ENCODE results near the gene SLC13A3.

Gene SLC13A3

DNA sequence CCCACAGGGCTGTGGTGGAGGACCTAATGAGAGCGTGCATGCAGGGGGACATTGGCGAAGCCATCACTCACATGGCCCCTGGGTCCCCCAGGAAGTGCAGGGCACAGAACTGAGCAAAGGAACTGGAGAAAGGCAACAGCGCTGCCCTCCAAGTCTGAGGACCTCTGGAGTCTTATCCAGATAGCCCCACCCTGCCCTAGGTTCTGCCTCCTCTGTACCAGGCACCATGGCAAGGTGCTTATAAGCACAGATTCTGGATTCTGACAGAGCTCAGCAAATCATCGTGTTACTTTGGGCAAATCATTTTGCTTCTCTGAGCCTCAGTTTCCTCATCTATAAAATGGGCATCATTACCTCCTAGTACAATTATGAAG, 44.5 kb downstream of the SLC13A3 start:
- no peak overlapping the region for H3K4me3 ChIP-seq (ENCODE audit: low read depth, low read length)
- TF ChIP-seq CTCF (IDR thresholded peaks at IDR 0.05; ENCODE audit: low read depth, low read length, missing control alignments) = no peak
- no peak for DNase-seq (ENCODE audit: low read depth)
- in situ Hi-C loops (cut with HindIII; ENCODE audit: low sequenced_read_pairs) = no loop called here

DNA sequence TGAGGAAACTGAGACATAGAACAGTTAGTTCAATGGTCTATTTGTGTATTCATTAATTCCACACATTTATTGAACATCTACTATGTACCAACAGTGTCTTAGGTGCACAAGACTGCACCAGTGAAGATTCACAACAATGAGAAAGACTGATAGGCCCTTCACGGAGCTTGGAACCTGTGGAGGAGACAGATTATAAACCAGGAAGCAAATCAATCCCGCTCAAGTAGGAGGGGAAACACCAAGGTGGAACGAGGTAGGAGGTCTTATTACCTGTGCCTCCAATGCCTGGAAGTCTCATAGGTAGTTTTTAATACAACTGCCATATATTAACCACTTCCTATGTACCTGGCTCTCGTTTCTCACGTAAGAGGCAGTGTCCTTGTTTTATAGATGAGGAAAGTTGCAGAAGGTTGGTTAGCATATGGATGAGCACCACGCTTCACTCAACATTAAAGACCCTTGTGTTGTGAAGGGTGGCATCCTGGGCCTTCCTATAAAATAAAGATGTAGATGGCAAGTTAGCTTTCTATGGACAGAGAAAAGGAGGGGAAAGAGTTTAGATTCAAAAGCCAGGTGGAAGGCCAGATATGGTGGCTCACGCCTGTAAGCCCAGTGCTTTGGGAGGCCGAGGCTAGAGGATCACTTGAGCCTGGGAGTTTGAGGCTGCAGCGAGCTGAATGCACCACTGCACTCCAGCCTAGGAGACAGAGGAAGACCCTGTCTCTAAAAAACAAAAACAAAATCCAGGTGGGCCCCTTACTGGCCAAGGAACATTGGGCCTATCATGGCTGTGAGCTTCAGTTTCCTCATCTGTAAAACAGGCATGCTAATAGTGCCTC, 45.1 kb downstream of the SLC13A3 start:
- no peak for DNase-seq (ENCODE audit: low read depth)
- H3K4me3 ChIP-seq (ENCODE audit: low read depth, low read length) = no peak overlapping the region
- no peak for TF ChIP-seq CTCF (IDR thresholded peaks at IDR 0.05; ENCODE audit: low read depth, low read length, missing control alignments)
- in situ Hi-C loops (cut with HindIII; ENCODE audit: low sequenced_read_pairs) = no loop called here

DNA sequence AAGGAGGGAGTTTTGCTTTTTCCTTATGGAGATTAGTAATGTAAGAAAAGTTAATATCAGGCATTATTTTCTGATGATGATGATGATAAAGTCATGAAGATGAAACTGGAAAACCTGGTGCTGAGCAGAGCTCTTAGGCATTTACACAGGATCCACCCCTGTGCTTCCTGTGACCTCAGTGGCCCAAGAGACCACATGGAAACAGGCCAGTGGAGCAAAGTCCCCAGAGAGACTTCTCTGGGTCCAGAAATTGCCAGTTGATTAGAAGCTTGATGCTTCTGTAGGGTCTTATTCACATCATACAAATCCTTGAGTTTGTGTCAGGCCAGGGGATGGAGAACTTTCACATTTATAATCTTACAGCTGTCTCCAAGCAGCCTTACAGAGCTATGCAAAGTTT, 46.1 kb downstream of the SLC13A3 start:
- DNase-seq (ENCODE audit: low read depth) = no peak
- TF ChIP-seq CTCF (IDR thresholded peaks at IDR 0.05; ENCODE audit: low read depth, low read length, missing control alignments) = no peak
- H3K4me3 ChIP-seq (ENCODE audit: low read depth, low read length) = no peak overlapping the region
- in situ Hi-C loops (cut with HindIII; ENCODE audit: low sequenced_read_pairs) = no loop called here

- TF ChIP-seq CTCF (IDR thresholded peaks at IDR 0.05; ENCODE audit: low read depth, low read length, missing control alignments) = no peak
- no peak for DNase-seq (ENCODE audit: low read depth)
- in situ Hi-C loops (cut with HindIII; ENCODE audit: low sequenced_read_pairs) = no loop called here
- H3K4me3 ChIP-seq (ENCODE audit: low read depth, low read length) = no peak overlapping the region
Measured at GRCh38 chr20:46604551-46605133, 46.6 kb downstream of the SLC13A3 start.

GRCh38 chr20:46602429-46602828, 48.8 kb downstream of the SLC13A3 start:
- no peak for TF ChIP-seq CTCF (IDR thresholded peaks at IDR 0.05; ENCODE audit: low read depth, low read length, missing control alignments)
- H3K4me3 ChIP-seq (ENCODE audit: low read depth, low read length) = no peak overlapping the region
- no peak for DNase-seq (ENCODE audit: low read depth)
- in situ Hi-C loops (cut with HindIII; ENCODE audit: low sequenced_read_pairs) = no loop called here

DNA sequence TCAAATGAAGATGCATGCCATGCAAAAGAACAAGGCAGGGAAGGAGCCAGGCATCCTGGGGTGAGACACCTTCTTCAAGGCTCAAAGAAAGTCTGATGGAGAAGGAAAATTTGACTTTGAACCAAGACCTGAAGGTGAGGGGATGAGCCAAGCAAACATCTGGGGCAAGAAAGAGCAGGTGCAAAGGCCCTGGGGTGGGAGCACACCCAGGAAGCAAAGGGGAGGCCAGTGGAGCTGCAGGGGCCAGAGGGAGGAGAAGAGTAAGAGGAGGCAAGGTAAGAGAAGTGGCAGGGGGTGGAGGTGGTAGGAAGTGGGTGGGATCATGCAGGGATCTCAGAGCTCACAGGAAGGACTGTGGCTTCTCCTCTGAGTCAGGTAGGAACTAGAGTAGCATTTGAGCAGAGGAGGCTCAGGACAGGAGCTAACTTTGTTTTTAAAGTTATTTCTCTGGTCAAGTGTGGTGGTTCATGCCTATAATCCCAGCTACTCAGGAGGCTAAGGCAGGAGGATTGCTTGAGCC, 49.6 kb downstream of the SLC13A3 start:
- in situ Hi-C loops (cut with HindIII; ENCODE audit: low sequenced_read_pairs) = no loop called here
- no peak overlapping the region for H3K4me3 ChIP-seq (ENCODE audit: low read depth, low read length)
- no peak for TF ChIP-seq CTCF (IDR thresholded peaks at IDR 0.05; ENCODE audit: low read depth, low read length, missing control alignments)
- no peak for DNase-seq (ENCODE audit: low read depth)

All from astrocyte of the cerebellum (primary cell).